ENCODE results near the gene MAGI2.
"Not testable (repeated sequence)": the region's sequence is repeated elsewhere in the genome, so short reads cannot be mapped to it uniquely, and the experiment has no call there.

The MAGI2 gene

DNA sequence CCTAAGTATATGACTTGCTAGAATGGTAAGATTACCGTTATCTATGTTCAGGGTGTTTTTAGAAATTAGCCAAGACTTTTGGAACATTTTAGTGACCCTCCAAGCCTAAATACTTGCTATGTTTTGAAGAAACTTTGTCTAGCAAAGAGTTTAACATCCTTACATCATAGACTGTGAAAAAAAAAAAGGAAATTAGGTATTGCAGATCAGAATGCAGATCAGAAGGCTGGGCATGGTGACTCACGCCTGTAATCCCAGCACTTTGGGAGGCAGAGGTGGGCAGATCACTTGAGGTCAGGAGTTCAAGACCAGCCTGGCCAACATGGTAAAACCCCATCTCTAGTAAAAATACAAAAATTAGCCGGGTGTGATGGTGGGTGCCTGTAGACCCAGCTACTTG lies 10.7 kb downstream of the MAGI2 start:
- DNase-seq = not testable (repeated sequence)

- no peak for DNase-seq
These were observed 17.1 kb downstream of the MAGI2 start for GRCh38 chr7:79436378-79436777.

DNA sequence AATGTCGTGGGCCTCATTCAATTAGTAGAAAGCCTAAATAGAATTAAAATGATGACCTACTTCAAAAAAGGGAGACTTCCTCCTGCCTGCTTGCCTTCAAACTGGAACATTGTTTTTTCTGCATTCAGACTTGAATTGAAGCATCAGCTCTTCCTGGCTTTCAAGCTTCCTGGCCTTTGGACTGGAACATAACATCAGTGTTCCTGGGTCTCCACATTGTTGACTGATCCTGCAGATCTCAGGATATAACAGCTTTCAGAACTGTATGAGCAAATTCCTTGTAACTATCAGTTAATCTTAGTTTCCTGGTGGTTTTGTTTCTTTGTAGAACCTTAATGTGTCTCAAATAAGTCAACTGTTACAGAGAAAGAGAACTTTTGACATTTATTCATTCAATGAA lies 18.6 kb downstream of the MAGI2 start:
- DNase-seq = no peak

- DNase-seq = no peak
These were observed 19.4 kb downstream of the MAGI2 start for GRCh38 chr7:79434098-79434497.

GRCh38 chr7:79430391-79430790 lies 23.1 kb downstream of the MAGI2 start:
- no peak for DNase-seq

DNA sequence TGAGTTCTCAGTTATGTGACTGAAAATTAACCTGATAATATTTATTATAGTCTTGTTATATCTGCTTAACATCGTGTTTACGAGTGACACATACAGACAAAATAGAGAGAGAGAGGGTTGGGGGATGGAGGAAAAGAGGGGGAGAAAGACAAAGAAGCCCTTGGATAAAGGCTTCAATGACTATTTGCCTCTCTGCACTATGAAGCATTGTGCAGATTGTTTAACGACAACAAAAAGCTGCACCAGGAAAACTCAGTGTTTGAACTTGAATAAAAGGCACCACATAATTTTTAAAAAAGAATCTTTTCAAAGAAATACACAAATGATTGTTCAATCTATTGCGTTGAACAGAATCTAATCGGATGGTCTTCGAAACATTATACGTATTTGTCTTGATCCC lies 27.8 kb downstream of the MAGI2 start:
- no peak for DNase-seq

- DNase-seq = no peak
These were observed 31.7 kb downstream of the MAGI2 start for GRCh38 chr7:79421751-79422150.

- DNase-seq = no peak
These were observed 33.0 kb downstream of the MAGI2 start for GRCh38 chr7:79420464-79420863.

- DNase-seq = no peak
These were observed 38.6 kb downstream of the MAGI2 start for GRCh38 chr7:79414910-79415309.

DNA sequence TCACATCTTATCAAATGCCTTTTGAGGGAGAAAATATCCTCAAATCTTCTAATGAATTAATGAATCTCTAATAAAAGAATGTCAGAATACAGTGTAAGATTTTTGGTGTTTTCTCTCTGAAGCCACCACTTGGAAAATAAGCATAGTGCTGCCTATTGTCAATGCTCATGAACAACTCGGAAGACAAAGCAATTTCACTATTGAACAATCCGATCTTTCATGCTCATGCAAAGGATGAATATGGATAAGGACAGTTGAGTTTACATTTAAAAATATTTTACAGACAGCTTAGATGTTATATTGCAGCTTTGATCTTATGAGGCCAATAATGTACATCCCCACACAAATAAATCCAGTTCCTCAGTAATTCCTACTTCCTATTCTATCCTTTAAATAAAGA lies 40.6 kb downstream of the MAGI2 start:
- no peak for DNase-seq

GRCh38 chr7:79412438-79412837 lies 41.0 kb downstream of the MAGI2 start:
- no peak for DNase-seq

GRCh38 chr7:79410345-79410744 lies 43.1 kb downstream of the MAGI2 start:
- DNase-seq = no peak

DNA sequence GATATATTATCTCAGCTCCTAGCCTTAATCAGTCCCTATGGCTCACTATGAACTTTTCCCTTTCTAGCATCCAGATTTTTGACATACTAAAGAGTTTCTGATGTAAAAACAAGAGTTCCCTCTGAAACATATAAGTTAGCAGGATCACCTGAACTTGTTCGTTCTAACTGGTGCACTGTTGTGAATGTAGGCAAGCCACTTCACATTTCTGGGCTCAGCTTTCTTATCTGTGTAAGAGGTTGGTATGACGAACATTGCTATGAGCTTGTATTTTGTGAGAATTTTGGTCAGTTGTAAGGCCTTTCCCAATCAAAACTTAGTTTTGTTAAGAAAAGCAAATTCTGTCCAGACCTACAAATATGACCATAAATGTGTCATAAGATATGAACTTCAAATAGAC lies 46.1 kb downstream of the MAGI2 start:
- DNase-seq = no peak

GRCh38 chr7:79406371-79406770 lies 47.1 kb downstream of the MAGI2 start:
- no peak for DNase-seq

GRCh38 chr7:79405368-79405767 lies 48.1 kb downstream of the MAGI2 start:
- no peak for DNase-seq

DNA sequence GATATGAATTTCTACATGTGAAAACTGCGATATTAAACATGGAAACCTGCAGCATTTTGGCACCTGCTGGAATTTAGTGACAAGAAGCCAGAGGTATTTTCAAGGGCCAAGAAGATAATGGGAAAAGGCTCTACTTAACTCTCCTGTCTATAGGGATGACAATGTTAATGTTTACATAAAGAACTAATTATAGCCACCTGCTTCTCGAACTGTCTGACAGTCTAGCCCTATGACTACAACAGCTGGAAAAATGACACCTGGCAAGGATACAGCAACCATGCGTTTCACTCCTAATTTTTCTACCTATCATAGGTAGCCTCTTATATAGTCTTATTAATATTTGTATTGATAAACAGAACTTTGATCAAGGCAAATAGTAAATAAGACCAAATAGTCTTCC lies 49.6 kb downstream of the MAGI2 start:
- DNase-seq = peak; percentile 56

DNA sequence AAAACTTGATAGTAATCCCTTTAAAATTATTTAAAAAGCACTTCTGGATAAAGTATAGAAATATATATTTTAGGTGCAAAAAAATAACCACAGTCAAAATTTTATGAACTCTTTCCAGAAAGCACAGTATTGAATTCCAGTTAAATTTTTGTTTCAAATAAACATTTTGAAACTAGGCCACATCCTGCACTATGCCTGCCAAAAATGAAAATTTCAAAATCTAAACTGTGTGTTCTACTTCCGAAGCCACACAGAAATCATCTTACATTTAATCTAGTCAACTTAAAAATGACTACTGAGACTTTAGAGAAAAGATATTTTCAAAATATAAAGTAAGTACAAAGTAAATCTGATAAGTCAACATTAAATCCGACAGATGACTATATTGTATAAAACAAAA lies 50.0 kb downstream of the MAGI2 start:
- no peak for DNase-seq

DNA sequence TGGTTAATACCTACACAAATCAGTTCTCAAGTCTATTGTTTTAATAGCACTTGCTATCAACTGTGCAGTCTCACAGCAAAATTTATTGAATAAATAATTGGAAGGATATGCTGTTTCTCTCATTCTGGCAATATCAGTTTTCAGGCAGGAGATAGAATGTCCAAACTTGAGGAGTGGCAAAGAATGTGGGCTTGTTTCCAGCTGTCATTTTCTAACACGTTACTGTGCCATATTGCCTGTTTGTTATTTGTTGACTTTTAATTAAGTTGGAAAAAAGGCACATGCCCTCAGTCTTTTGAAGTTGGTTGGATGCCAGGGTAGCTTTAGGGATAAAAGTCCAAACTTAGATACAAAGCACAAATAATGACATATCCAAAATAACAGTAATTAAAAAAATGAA lies 52.2 kb downstream of the MAGI2 start:
- no peak for DNase-seq

DNA sequence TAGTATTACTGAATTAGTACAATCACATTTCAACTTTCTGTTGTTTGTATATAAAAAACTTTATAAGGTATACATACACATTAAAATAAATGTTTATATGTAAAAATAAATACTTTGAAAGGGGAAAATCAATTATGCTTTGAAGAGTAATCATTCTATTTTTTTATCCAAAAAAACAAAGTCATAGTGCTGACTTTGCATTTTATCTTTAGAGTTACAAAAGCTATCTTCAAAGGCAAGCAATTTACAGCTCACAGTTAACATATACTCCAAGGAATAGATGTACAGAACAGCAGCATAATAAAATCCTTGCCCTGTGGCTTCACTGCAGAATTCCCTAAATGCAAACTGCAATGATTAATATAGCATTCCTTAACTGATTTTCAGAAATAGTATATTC lies 53.2 kb downstream of the MAGI2 start:
- DNase-seq = no peak

DNA sequence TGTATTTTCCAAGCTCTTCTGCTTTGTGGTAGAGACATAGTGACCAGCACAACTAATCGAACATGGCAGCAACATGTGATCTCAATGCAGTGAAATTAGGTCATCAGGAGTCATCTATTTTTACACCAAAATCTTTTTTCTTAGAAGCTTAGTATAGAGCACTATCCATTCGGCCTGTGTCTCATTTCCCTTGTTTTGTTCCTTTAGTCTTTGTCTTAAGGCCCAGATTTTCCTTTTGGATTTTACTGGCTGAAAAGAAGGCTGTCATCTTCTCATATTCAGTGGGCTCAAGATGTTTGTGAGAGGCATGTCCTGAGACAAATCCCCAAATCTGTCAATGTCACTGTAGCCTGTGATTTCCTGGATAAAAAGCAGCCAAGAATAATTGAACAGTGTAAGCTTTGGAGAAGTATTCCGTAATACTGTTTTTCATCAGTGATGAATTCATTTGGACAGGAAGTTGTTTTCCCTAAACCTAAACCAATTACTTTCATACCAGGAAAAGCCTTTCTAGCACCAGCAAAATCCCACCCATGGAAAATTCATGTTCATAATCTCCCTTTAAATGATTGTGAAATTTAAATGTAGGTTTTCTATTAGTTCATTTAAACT lies 55.2 kb downstream of the MAGI2 start:
- DNase-seq = no peak

GRCh38 chr7:79386688-79387422 lies 66.6 kb downstream of the MAGI2 start:
- no peak for DNase-seq

- DNase-seq = no peak
These were observed 71.5 kb downstream of the MAGI2 start for GRCh38 chr7:79381921-79382320.

DNA sequence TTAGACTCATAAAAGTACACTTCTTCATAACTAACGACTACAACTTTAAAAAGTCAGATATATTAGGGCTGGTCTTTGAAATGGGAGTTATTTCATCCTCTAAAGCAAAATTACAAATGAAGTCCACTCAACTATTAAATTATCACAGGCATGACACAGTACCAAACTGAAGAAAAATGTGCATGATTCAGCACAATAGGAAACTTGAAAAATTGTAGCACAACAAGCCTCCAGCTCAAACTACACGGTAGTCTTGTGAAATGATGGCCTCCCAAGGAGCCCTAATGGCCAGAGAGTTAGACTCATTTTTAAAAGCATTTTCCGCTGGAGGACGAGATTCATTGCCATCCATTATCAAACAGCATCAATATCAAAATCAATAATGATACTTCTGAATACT lies 76.4 kb downstream of the MAGI2 start:
- DNase-seq = no peak

DNA sequence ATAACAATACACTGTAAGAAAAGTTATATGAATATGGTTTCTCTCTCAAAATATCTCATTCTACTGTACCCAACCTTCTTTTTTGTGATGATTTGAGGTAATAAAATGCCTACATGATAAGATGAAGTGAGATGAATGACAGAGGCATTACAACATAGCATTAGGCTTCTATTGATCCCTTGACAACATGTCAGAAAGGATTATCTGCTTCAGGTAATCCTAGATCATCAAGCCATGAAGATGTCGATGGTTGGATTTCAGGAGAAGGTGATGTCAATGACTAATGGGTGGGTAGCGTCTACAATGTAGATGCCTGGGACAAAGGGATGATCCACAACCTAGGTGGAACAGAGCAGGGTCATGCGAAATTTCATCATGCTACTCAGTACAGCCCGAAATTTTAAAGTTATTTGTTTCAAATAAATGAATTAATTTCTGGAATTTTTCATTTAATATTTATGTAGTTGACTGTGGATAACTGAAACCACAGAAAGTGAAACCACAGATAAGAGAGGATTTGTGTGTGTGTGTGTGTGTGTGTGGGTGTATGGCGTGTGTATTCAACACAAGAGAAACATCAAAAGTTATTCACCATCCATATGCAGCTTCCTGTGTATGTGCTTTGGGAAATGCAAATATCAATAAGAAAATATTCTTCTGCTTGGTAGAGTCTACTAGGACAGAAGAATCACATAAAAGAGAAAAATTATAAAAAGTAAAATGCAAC lies 77.0 kb downstream of the MAGI2 start:
- no peak for DNase-seq

Measured in COR-L47 (cell line).